GM19193 (cell line): ENCODE results near the gene PHACTR4.

ENCODE experiments used
- POLR2A ChIP-seq: IDR thresholded peaks from 4 replicates; pipeline ENCODE4 v1.6.1; 2011; ENCODE audit not compliant: insufficient read depth, insufficient read length; ENCODE audit errors: extremely low read depth

PHACTR4 gene

DNA sequence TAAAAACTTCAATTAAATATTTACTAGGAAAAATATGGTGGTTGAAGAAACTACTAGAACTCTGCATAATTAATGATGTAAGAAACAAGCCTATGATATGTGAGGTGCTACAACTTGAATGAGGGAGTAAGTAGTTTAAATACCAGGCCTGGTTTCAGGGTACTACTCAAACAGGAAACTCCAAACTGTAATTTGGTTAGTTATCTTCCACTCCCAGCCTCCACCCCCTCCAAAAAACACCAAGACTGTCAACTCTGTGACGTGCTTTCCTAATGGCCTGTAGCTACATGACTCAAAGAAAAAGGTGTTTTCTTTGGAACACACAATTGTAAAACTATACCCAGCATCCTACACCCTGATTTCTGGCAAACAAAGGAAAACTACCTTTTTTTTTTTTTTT lies 80.4 kb downstream of the PHACTR4 start:
- TF ChIP-seq POLR2A, result no peak

DNA sequence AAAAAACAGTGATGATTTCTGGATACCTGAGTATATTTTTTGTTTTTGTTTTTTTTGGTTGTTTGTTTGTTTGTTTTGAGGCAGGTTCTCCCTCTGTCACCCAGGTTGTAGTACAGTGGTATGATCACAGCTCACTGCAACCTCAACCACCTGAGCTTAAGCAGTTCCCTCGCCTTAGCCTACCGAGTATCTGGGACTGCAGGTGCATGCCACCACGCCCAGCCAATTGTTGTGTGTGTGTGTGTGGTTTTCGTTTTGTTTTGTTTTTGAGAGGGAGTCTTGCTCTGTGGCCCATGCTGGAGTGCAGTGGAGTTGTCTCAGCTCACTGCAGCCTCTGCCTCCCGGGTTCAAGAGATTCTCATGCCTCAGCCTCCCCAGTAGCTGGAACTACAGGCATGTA lies 81.0 kb downstream of the PHACTR4 start:
- TF ChIP-seq POLR2A, result no peak

DNA sequence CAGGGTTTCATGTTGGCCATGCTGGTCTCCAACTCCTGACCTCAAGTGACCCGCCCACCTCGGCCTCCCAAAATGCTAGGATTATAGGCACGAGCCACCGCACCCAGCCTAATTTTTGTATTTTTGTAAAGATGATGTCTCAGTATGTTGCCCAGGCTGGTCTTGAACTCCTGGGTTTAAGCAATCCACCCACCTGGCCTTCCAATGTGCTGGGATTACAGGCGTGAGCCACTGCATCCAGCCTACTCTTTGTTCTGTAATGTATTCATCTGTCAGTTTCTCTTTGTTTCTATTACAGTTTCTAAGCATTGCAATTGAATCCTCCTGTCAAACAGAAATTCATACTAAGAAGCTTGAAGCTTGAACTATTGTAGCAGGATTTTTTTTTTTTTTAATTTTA lies 81.5 kb downstream of the PHACTR4 start:
- no peak for TF ChIP-seq POLR2A

DNA sequence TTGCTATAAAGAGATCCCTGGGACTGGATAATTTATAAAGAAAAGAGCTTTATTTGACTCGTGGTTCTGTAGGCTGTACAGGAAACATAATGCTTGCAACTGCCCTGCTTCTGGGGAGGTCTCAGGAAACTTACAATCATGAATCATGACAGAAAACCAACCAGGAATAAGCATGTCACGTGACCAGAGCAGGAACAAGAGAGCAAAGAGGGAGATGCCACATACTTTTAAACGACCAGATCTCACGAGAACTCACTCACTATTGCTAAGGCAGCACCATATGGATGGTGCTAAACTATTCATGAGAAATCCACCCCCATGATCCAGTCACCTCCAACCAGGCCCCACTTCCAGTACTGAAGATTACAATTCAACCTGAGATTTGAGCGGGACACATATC lies 86.5 kb downstream of the PHACTR4 start:
- no peak for TF ChIP-seq POLR2A

DNA sequence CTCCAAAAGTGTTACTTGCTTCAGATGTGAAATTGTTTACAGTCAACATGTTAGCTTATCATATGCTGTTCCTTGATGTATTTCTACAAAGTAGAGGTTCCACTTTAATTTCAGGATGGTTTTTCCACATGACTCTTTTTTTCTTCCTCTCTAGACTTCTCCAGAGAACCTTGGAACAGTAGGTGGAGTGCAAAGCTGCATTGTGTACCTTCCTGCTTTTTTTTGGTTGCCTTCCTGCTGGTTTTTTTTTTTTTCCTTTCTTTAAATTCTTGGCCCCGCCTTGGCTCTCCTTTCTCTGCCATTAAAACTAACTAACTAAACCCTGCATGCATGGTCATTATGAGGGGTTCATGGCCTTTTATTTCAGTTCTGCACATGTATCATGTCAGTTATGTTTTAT lies 88.1 kb downstream of the PHACTR4 start:
- TF ChIP-seq POLR2A, result no peak

DNA sequence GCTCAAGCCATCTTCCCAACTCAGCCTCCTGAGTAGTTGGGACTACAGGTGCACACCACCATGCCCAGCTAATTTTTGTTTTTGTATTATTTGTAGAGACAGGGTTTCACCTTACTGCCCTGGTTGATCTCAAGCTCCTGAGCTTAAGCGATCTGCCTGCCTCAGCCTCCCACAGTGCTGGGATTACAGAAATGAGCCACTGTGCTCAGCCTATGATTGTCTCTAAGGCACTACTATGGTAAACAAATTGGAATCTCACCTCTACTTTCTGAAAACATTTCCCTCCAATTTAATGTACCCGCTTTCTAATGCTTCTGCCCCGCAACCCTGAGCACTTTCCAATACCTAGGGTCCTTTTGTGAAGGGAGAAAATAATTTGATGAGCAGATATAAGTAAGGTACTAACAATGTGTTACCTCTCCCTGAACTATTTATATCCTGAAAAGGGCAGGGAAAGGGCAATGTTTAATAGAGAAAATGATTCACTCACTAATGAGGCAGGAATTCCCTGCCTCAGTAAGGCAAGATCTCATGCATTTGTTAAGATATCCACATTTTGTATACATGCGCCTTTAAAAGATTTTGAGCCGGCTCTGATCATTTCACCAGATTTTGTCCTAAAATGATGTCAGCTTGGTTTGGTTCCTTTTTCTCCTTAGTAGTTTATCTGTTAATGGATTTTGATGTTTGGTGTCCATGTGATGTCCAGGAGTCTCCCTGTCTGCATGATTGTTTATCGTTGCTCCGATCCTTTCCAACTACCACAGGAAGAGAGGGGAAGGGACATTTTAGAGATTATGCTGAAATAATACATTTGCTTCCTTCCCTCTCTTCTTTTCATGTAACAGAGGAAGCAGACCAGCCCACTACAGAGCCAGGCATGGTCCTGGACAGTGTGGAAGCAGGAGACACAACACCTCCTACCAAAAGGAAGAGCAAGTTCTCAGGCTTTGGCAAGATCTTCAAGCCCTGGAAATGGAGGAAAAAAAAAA lies 89.0 kb downstream of the PHACTR4 start:
- no peak for TF ChIP-seq POLR2A

DNA sequence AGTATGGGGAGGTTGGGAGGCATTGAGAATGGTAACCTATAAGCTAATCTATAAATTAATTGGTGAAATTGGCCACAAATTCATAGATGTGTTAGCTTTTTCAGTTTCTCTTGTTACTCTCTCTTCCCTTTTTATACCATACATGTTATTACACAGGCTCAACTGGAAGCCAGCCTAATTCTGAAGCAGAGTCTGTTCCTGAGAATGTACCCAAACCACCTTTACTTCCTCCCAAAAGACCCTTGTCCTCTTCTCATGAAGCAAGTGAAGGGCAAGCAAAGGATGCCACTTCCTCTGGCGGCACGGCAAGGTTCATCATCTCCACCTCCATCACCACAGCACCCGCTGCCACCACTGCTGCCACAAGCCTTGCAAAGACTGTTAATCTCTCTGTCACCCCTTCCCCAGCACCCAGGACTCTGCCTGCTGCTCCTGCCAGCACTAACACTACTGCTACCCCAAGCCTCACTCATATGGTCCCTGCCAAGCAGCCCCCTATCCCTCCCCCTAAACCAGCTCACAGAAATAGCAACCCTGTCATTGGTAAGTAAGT lies 96.8 kb downstream of the PHACTR4 start:
- TF ChIP-seq POLR2A, result no peak

DNA sequence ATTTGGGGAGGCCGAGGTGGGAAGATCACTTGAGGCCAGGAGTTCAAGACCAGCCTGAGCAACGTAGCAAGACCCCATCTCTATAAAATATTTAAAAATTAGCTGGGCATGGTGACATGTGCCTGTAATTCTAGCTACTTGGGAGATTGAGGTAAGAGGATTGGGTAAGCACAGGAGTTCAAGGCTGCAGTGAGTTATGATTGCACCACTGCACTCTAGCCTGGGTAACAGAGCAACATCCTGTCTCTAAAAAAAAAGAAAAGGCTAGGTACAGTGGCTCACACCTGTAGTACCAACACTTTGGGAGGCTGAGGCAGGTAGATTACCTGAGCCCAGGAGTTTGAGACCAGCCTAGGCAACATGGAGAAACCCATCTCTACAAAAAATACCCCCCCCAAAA lies 100.6 kb downstream of the PHACTR4 start:
- TF ChIP-seq POLR2A, result no peak

DNA sequence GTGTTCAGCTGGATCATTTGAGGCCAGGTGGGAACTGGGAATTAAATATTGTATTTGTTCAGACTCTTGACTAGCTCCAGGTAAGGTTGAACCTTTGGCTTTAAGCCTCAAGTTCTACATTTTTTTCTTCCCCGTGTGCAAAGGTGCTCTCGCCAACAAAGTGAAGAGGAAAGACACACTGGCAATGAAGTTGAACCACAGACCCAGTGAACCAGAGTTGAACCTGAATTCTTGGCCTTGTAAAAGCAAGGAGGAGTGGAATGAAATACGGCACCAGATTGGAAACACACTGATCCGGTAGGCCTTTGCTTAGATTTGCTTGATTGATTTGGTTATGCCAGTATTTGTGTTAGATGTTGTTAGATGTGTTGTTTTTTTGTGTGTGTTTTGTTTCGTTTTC lies 110.8 kb downstream of the PHACTR4 start:
- no peak for TF ChIP-seq POLR2A

DNA sequence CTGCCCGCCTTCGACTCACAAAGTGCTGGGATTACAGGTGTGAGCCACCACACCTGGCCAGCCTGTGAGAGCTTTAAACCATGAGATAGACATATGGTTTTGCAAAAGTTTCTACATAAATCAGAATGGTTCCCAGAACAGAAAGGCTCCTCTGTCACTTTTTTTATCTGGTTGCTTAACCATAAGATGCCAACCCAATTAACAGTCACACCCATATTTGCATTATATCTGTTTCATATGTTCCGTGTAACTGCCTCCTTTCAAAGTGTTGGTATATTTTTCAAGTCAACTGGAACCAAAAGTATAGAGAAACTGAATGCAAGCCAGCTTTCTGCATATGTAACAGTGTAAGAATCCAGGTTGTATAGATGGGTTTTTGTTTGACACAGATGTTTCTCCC lies 112.6 kb downstream of the PHACTR4 start:
- TF ChIP-seq POLR2A, result no peak

DNA sequence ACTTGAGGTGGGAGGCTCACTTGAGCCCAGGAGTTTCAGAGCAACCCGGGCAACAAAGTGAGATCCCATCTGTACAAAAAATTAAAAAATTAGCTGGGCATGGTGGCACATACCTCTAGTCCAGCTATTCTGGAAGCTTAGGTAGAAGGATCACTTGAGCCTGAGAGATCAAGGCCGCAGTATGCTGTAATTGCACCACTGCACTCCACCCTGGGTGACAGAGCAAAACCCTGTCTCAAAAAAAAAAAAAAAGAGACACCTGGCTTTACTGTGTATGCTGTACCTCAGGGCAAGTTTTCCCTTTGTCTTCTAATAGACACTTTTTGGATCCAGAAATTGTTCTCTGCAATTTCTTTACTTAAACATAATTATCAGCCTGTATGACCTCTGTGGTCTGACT lies 113.2 kb downstream of the PHACTR4 start:
- TF ChIP-seq POLR2A, result no peak

DNA sequence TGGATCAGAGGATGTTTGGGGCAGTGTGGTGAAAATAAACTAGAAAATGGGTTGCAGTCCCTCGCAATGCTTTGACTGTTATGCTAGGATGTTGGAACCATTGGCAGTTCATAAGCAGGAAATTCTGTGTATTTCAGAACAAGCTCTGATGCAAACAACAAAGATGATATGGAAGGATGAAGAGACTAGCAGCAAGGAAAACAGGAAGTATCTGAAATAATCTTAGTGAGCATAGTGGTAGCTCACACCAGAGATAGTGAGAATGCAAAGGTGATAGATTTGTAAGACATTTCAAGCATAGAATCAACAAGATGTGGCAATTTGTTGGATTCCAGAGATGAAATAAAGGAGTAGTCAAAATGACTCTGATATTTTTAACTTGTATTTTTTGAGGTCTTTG lies 125.2 kb downstream of the PHACTR4 start:
- TF ChIP-seq POLR2A, result no peak

DNA sequence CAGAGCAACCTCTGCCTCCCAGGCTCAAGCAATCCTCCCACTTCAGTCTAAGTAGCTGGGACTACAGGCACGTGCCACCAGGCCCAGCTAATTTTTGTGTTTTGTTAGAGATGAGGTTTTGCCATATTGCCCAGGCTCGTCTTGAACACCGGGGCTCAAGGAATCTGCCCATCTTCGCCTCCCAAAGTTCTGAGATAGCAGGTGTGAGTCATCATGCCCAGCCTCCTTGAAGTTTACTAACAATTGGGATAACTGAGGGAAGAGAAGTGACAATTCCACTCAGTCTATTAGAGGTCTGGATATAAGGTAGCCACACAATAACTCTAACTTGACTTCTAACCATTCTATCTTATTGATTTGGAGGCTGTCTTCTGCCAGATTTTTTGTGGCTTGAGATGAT lies 130.0 kb downstream of the PHACTR4 start:
- no peak for TF ChIP-seq POLR2A

DNA sequence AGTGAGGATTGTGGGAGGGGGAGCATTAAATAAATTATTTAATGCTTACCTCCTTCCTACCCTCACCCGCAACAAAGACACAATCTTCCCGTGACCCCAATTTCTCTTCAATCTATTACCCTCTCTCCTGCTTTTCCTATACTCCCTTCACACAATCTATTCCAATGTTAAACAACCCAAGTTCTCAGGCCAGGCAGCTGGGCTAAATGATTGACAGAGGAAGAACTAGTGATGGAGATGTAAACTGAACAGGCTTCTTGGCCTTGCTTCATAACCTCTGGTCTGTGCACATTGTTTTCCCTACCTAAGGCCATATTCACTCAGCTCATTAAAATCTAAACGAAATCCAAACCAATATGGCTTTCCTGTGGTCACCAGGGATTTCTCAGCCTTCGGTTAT lies 132.4 kb downstream of the PHACTR4 start:
- TF ChIP-seq POLR2A, result no peak

DNA sequence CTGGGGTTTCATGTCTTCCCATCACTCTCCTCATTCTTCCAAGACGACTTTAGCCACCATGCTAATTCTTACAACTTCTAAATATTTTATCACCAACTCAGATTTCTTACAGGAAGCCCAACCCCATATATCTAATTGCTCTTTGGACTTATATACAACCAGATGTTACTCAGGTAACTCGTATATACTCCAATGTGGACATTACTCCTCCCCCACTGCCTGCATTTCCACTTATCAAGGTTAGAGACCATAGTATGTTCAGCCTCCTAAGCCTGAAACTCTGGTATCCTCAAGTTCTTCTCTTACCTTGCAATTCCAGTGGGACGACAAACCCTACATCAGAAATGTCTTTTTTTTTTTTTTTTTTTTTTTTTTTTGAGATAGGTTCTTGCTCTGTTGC lies 133.6 kb downstream of the PHACTR4 start:
- TF ChIP-seq POLR2A, result no peak
